LNCaP clone FGC (cell line): ENCODE data around the gene TET2.

Source experiments
- DNase-seq: peaks from one replicate; pipeline ENCODE4 v3.0.0-alpha.2; 2011; ENCODE audit warnings: low read depth
- H3K4me3 ChIP-seq: 2 replicates; pipeline ENCODE4 v1.5.1; 2011; ENCODE audit warnings: mild to moderate bottlenecking, low read depth, low read length, control low read depth
- TF ChIP-seq, protein P1 (sequence below): IDR thresholded peaks from 2 replicates; pipeline ENCODE4 v1.5.1; 2012; ENCODE audit warnings: mild to moderate bottlenecking; ENCODE audit not compliant: control insufficient read depth, insufficient read depth; ENCODE audit errors: extremely low read depth

The TET2 gene

GRCh38 chr4:105139646-105140045 is 7.0 kb upstream of the TET2 start:
- DNase-seq: no peak
- no peak overlapping the region for H3K4me3 ChIP-seq
- TF ChIP-seq, protein P1, sequence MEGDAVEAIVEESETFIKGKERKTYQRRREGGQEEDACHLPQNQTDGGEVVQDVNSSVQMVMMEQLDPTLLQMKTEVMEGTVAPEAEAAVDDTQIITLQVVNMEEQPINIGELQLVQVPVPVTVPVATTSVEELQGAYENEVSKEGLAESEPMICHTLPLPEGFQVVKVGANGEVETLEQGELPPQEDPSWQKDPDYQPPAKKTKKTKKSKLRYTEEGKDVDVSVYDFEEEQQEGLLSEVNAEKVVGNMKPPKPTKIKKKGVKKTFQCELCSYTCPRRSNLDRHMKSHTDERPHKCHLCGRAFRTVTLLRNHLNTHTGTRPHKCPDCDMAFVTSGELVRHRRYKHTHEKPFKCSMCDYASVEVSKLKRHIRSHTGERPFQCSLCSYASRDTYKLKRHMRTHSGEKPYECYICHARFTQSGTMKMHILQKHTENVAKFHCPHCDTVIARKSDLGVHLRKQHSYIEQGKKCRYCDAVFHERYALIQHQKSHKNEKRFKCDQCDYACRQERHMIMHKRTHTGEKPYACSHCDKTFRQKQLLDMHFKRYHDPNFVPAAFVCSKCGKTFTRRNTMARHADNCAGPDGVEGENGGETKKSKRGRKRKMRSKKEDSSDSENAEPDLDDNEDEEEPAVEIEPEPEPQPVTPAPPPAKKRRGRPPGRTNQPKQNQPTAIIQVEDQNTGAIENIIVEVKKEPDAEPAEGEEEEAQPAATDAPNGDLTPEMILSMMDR: no peak

DNA sequence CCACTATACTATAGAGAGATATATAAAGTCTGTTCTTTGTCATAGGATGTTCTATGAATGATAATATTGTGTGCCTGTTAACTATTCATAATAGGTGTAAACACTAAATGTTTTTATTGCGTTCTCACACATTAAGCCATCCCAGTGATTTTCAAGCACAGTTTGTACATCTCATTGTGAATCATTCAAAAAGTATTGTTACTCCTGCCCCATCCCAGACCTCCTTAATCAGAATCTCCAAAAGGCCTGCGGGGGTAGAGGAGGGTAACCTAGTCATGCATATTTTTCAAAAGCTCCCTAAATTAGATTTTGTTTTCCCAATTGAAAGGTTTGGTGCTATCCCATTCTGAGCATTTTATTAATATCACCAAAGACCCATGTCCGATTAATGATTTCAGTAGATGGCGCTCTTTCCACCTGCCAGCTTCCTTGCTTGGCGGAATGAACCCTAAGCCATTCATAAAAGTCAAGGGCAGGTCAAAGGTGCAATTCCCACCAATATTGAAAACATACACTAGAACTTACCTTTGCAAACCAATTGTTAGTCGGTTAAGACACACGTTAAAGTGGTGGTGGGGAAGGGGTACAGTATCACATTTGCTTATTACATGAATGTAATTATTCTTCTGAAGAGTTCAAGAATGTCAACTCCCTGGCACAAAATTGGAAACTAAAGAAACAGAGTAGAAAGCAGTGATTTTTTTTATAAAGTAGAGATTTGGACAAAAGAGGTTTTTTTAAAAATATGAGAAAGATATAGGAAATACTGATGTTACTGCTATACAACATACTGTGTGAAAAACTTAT is 5.8 kb upstream of the TET2 start:
- DNase-seq: no peak

GRCh38 chr4:105145156-105145902 is 1.3 kb upstream of the TET2 start:
- no peak for DNase-seq
- TF ChIP-seq, protein P1: no peak
- H3K4me3 ChIP-seq: no peak overlapping the region

More for the DNA sequence above, 5.8 kb upstream of the TET2 start:
- TF ChIP-seq, protein P1: peak; percentile 76
- H3K4me3 ChIP-seq: no peak overlapping the region

GRCh38 chr4:105145903-105146275 is 787 bp upstream of the TET2 start:
- TF ChIP-seq, protein P1: no peak
- H3K4me3 ChIP-seq: peak overlapping the region; percentile 99
- no peak for DNase-seq

DNA sequence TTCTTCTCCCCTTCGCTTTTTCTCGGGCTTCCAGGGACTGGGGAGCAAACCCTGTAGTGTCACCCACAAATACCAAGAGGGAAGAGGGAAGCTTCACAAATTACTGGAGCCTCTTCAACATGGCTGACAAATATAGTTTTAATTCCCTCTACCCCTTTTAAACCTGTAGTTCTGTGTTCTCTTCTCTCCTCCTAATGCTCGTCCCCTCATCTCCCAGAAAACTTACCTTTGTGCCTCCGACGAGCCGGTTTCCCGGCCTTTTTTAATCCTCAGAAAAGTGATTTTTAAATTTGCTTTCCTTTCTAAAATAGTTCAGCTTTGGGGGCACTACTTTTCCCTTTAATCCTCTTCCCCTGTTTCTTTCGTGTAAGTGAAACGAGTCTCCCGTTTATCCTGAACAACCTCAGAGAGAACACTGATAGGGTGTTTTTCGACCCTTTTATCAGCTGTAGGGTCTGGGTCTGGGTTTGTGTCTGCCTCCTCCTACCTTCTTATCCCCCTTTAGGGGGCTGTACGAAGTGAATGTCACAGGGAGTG is 408 bp downstream of the TET2 start:
- TF ChIP-seq, protein P1: no peak
- DNase-seq: no peak
- peak overlapping the region; percentile 99 for H3K4me3 ChIP-seq

- peak overlapping the region; percentile 99 for H3K4me3 ChIP-seq
- TF ChIP-seq, protein P1: no peak
- DNase-seq: no peak
Measured at GRCh38 chr4:105147553-105148161, 981 bp downstream of the TET2 start.
